ENCODE data around the gene GLIS1. TPM values are rescaled to one million over a fixed set of nuclear protein-coding genes. Genes with fewer than 3 reads are reported as not detected.

GLIS1 gene
- total and polyA plus RNA-seq, 2 experiments from 2014 or later: 0.26 to 0.31 TPM

GRCh38 chr1:53467391-53467790, 271.6 kb downstream of the GLIS1 start:
- Histone ChIP-seq H3K4me1 (ENCODE audit: insufficient read depth) (peaks cover 8% of the 10 kb centered on the region), H3K4me2 (no peak overlapping the region), H4K20me1 (replicated peaks; ENCODE audit: insufficient read depth) (no peaks in the 10 kb centered on the region), H3K79me2 (replicated peaks; ENCODE audit: insufficient read depth) (no peaks in the 10 kb centered on the region), H3K4me3 (no peak overlapping the region), H2AFZ (no peak overlapping the region), H3K27ac (ENCODE audit: low read depth) (no peak overlapping the region), H3F3A (replicated peaks; ENCODE audit: low read depth) (peaks cover 4% of the 10 kb centered on the region; the same call in 1 of the 2 replicates), H3K9me2 (ENCODE audit: insufficient read depth) (no peaks in the 10 kb centered on the region), H3K36me3 (ENCODE audit: insufficient read depth) (no peaks in the 10 kb centered on the region), H3K27me3 (ENCODE audit: insufficient read depth) (no peaks in the 10 kb centered on the region)
- no peak for TF ChIP-seq ZNF114 (CRISPR knock-in tag; IDR thresholded peaks at IDR 0.05)
- no peak for TF ChIP-seq ZNF462 (CRISPR knock-in tag; IDR thresholded peaks at IDR 0.05)
- no peak for TF ChIP-seq EZH2phosphoT487 (IDR thresholded peaks at IDR 0.05; ENCODE audit: unreplicated experiment)
- no peak for TF ChIP-seq STAT1 (IDR thresholded peaks at IDR 0.05; ENCODE audit: unreplicated experiment)
- no peak for TF ChIP-seq NANOG (IDR thresholded peaks at IDR 0.05; ENCODE audit: borderline replicate concordance)
- no peak for TF ChIP-seq POLR2AphosphoS5 (IDR thresholded peaks at IDR 0.05; ENCODE audit: low read depth)
- no peak for TF ChIP-seq ZNF331 (CRISPR knock-in tag; IDR thresholded peaks at IDR 0.05; ENCODE audit: low read depth)
- no peak for TF ChIP-seq EZH2 (IDR thresholded peaks at IDR 0.05; ENCODE audit: low read depth, unreplicated experiment)
- TF ChIP-seq ETS1 (IDR thresholded peaks at IDR 0.05): no peak
- no peak for TF ChIP-seq CREB1 (CRISPR knock-in tag; IDR thresholded peaks at IDR 0.05; ENCODE audit: low read depth)
- TF ChIP-seq CTCF (conservative IDR thresholded peaks at IDR 0.05; ENCODE audit: low read depth in 2 of 2): no peak
- no peak for TF ChIP-seq JUNB (IDR thresholded peaks at IDR 0.05; ENCODE audit: unreplicated experiment)
- no peak for TF ChIP-seq REST (IDR thresholded peaks at IDR 0.05; ENCODE audit: unreplicated experiment)
- no peaks in the 10 kb centered on the region; the same call in 2 of the 3 replicates for H3K9me3 Mint-ChIP-seq
- ATAC-seq: no peak
- no peaks in the 10 kb centered on the region for H3K36me3 Mint-ChIP-seq (ENCODE audit: low read depth)
- peaks cover 22% of the 10 kb centered on the region for H3K27me3 Mint-ChIP-seq (ENCODE audit: insufficient read depth, low read depth, poor library complexity)
- H3K4me1 Mint-ChIP-seq: peaks cover 16% of the 10 kb centered on the region
- no peak overlapping the region for H3K4me3 Mint-ChIP-seq
- no peak overlapping the region for H3K27ac Mint-ChIP-seq
- DNase-seq (ENCODE audit: low spot score): no peak

Data from GM23338 (cell line).